NCI-H2029 treated with DMSO at 0.1 percent for 48 hours (cell line): ENCODE measurements around the gene SC5D.

Source experiments
- DNase-seq: peaks from one replicate; lab custom pipeline; 2025; lab: John Stamatoyannopoulos, UW

The SC5D gene

DNA sequence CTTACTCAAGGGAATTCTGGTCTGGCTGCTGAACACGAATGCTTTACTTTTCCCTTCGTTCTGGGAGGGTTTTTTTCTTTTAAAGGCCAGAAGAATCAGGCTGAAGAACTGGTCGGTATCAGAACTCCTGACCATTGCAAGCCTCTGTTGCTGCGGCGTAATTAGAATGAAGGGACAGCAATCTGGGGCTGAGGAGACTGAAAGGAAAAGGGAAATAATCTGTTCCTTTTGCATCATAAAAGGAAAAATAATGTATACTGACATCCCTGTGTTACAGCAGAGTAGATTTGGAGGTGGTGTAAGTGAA lies 670 bp downstream of the SC5D start:
- DNase-seq = no peak

- DNase-seq = no peak
Measured at GRCh38 chr11:121295246-121296029, 2.9 kb downstream of the SC5D start.

GRCh38 chr11:121297872-121298271 lies 5.3 kb downstream of the SC5D start:
- DNase-seq = no peak

DNA sequence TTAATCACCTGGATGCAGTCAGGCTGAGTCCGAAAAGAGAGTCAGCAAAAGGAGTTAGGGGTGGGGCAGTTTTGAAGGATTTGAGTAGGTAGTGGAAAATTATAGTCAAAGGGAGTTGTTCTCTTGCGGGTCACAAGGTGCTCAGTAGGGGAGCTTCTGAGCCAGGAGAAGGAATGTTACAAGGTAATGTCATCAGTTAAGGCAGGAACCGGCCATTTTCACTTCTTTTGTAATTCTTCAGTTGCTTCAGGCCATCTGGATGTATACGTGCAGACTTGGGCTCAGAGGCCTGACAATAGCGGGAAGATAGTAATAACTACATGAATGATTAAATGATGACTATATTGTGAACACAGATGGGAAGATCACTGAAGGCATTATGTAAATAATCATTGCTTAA lies 6.2 kb downstream of the SC5D start:
- DNase-seq = no peak

GRCh38 chr11:121299417-121299816 lies 6.8 kb downstream of the SC5D start:
- no peak for DNase-seq

DNA sequence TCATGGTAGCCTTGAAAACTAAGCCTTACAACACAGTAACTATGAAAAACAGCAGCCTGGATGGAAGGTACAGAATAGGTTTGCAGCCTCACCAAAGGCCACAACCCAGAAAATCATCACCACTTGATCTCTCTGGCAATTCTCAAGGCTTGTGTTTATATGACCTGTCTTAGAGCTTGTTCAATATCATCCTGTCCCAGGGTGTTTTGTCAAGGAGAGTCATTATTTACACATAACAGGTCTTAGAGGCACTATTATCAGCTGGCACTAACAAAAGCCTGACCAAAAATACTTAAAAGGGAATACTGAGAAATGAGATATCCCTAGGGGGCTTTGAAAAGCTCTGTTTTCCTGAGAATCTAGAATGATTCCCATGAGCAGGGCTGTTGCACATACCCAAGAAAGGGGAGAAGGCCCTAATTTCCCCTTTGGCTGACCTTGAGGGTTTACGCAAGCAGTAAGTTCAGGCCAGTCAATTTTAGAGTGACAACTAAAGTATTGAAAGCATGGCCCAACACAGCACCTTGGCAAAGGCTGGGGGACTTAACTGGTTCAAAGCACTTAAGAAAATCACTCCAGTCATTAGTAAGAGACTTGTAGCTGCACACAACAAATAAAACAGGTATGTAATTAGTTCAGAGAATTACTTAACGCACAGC lies 7.9 kb downstream of the SC5D start:
- DNase-seq = no peak

DNA sequence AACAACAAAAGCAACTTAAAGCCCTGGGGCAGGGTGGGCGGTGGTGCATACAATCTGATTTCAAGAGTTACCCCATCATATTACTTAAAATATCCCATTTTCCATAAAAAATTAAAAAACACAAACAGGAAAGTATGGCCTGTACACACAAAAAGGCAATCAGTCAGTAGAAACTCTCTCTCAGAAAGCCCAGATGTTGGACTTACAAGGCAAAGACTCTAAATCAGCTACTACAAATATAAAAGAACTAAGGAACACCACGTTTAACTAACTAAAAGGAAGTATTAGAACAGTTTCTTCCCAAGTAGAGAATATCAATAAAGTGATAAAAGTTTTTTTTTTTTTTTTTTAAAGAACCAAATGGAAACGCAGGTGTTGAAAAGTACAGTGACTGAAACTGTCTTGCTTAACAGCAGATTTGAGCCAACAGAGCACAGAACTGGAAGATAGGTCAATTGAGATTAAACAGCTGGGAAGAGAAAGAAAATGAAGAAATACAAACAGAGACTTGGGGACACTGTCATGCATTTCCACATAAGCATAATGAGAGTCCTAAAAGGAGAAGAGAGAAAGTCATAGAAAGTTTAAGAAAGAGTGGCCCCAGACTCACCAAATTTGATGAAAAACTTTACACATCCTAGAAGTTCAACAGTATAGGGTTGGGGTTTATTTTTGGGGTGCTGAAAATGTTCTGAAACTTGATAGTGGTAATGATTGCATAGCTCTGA lies 8.6 kb downstream of the SC5D start:
- no peak for DNase-seq

- DNase-seq = no peak
Measured at GRCh38 chr11:121304759-121305158, 12.2 kb downstream of the SC5D start.

GRCh38 chr11:121308816-121309215 lies 16.2 kb downstream of the SC5D start:
- no peak for DNase-seq

GRCh38 chr11:121309688-121310087 lies 17.1 kb downstream of the SC5D start:
- DNase-seq = no peak

DNA sequence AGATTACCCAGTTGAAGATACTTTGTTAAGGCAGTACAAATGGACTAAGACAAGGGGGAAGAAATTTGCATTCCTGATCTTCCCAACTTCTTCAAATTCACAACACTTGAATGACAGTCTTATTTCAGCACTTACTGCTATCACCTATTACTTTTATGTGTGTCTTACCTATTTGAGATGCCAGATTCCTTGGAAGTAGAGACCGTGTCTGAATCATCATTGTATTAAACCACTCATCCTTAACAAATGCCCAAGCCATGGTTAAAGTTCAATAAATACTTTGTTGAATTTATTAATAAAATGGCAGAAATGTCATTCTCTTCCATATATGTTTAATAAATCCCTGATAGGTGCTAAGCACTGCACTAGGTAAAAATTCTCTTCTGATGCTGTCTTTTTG lies 18.3 kb downstream of the SC5D start:
- no peak for DNase-seq

DNA sequence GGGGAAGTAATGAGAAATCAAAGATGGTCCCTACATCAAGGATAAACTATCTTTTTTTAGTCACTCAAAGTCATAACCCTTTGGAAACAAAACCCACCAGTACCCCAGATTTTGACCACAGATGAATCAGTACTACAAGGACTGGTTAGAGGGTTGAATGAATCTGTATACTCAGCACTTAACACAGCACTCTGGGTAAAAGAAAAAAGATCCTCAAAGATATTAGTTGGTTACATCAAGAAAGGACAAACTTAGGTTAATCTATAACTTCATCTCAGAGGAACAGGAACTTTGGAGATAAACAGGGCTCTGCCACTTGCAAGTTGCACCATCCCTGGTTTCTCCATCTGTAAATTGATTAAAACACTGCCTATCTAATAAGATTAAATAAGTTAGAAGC lies 18.8 kb downstream of the SC5D start:
- no peak for DNase-seq

DNA sequence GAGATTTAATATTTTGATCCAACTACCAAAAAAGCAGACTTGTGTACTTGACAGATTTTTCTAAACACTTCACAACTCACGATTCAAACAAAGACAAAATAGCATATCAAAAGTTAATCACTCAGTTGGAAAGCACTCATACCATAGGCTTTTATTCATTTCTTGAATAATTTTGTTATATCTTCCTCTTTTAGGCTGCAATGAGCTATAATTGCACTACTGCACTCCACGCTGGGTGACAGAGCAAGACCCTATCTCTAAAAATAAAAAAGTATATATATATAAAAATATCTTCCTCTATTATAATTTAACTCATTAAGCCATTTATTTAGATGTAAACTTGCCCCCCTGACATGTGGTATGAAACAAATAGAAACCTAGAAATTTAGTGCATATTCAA lies 19.9 kb downstream of the SC5D start:
- DNase-seq = no peak

- DNase-seq = peak; percentile 68
Measured at GRCh38 chr11:121318848-121319834, 26.6 kb downstream of the SC5D start.

GRCh38 chr11:121321614-121322243 lies 29.2 kb downstream of the SC5D start:
- DNase-seq = peak; percentile 9

GRCh38 chr11:121323046-121323607 lies 30.6 kb downstream of the SC5D start:
- no peak for DNase-seq

DNA sequence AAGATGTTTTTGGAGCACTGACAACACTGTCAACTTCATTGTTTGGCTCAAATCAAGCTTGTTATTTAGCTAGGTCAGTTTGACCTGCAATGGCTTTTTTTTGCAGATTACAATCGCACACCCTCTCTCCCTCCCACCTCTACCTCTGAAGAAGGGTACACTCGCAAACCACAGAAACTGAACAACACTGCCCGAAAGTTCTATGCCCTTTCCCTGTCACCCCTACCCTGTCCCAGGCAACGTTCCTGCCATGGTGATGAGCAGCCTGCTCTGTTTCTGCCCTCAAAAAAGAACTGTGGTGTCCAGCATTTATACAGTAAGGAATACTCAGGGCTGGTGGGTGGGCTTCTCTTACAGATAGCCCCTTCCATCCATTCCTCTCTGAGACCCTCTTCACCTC lies 33.7 kb downstream of the SC5D start:
- no peak for DNase-seq

GRCh38 chr11:121327553-121327952 lies 35.0 kb downstream of the SC5D start:
- no peak for DNase-seq

DNA sequence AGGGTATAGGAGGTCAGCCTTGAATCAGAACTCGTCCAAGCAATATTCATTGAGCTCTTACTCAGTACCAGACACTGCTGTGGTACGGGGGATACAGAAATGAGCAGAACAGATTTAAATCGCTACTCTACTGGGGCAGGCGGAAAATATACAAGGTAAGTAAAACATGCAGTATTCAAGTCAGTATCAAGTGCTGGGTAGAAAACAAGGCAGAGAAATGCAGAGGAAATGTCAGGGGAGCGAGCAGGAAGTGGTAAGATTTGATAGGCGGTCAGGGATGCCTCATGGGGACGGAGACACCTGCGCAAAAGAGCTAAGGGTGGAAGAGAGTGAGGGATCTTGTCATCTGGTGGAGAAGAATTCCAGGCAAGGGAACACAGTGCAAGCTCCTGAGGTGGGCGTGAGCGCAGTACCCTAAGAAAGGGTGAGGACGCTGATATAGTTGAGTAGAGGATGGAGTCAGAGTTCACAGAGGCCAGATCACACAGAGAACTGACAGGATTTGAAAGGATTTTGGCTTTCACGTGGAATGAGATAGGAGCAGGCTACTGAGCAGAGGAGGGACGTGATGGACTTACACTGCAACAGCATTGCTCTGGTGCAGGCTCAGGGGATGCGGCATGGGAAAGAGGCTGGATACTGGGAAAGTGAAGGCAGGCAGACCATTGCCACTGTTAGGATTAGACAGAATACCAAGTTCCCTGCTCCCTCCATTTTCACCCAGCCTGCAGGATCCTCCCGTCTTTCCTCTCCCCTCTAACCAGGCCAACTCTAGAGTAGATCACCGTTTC lies 35.8 kb downstream of the SC5D start:
- DNase-seq = no peak

- DNase-seq = no peak
Measured at GRCh38 chr11:121328967-121329679, 36.6 kb downstream of the SC5D start.
